Rectal smooth muscle tissue (tissue), 1 donor: ENCODE data around the gene ARFRP1.

Source experiments
- H3K27ac ChIP-seq: one replicate; pipeline ENCODE4 v1.7.0; 2013; ENCODE audit warnings: low read depth, low read length, inconsistent platforms
- H3K27me3 ChIP-seq: one replicate; pipeline ENCODE4 v1.7.0; 2013; ENCODE audit warnings: low read length; ENCODE audit not compliant: control insufficient read depth, insufficient read depth
- H3K36me3 ChIP-seq: one replicate; pipeline ENCODE4 v1.7.0; 2013; ENCODE audit warnings: low read length; ENCODE audit not compliant: control insufficient read depth, insufficient read depth
- H3K4me1 ChIP-seq: one replicate; pipeline ENCODE4 v1.7.0; 2013; ENCODE audit warnings: low read length; ENCODE audit not compliant: control insufficient read depth, insufficient read depth
- H3K4me3 ChIP-seq: one replicate; pipeline ENCODE4 v1.7.0; 2013; ENCODE audit warnings: low read length
- H3K9ac ChIP-seq: one replicate; pipeline ENCODE4 v1.7.0; 2013; ENCODE audit warnings: low read length

ARFRP1 gene, protein sequence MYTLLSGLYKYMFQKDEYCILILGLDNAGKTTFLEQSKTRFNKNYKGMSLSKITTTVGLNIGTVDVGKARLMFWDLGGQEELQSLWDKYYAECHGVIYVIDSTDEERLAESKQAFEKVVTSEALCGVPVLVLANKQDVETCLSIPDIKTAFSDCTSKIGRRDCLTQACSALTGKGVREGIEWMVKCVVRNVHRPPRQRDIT

GRCh38 chr20:63707558-63708300 lies at the start of gene ARFRP1, which contains the start of gene ZGPAT:
ARFRP1 (minus strand) TSS chr20:63707976; CDS start chr20:63707091, 885 bp downstream.
ZGPAT (plus strand) TSS chr20:63708039; CDS start chr20:63708581, 542 bp downstream.
- peak within 1 kb of the TSS; percentile 70 for H3K4me3 ChIP-seq
- H3K27me3 ChIP-seq, result no peaks in the 10 kb centered on the region
- peak within 1 kb of the TSS; percentile 62 for H3K9ac ChIP-seq
- peak within 1 kb of the TSS; percentile 93 for H3K27ac ChIP-seq
- peaks cover 22% of the 10 kb centered on the region for H3K36me3 ChIP-seq
- peaks cover 12% of the 10 kb centered on the region for H3K4me1 ChIP-seq

- no peaks in the 10 kb centered on the region for H3K36me3 ChIP-seq
- H3K9ac ChIP-seq, result no peak overlapping the region
- H3K27me3 ChIP-seq, result no peaks in the 10 kb centered on the region
- no peak overlapping the region for H3K4me3 ChIP-seq
- H3K4me1 ChIP-seq, result no peaks in the 10 kb centered on the region
- no peak overlapping the region for H3K27ac ChIP-seq
Measured at GRCh38 chr20:63756648-63756991, 48.8 kb upstream of the ARFRP1 start.

DNA sequence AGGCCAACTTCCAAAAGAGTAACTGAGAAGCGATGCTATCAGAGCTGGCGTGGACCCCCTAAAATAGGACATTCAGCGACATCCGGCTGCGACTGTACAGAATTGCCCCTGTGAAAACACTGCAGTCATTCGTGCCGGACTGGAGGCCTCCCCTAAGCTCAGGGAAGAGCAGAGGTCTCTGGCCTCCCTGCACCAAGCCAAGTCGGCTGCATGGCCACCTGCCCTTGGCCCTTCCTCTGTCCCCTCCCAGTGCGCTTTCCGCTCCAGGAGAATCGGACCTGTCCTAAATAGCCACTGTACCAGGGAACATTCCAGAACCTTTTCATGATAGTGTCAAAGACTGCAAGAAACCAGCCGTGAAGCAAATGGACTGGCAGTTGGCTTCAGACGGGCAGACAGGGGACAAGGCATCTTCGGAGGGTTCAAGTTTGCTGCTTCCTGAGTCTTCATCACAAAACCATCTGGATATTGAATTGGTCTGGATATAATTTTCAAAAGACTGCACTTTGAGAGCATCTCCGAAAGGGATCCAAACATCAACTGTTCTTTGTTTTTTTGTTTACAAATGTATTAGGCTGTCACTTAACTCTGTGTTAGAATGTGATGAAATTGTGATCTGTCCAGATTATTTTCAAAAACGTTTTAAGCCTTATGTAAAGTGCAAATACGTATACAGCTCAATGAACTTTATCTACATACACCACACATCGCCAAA lies 48.3 kb upstream of the ARFRP1 start:
- no peak overlapping the region for H3K9ac ChIP-seq
- H3K27ac ChIP-seq, result no peak overlapping the region
- H3K27me3 ChIP-seq, result no peaks in the 10 kb centered on the region
- H3K4me1 ChIP-seq, result no peaks in the 10 kb centered on the region
- H3K4me3 ChIP-seq, result no peak overlapping the region
- no peaks in the 10 kb centered on the region for H3K36me3 ChIP-seq

GRCh38 chr20:63754008-63754407 lies 46.2 kb upstream of the ARFRP1 start:
- H3K4me1 ChIP-seq, result no peaks in the 10 kb centered on the region
- no peaks in the 10 kb centered on the region for H3K27me3 ChIP-seq
- no peak overlapping the region for H3K27ac ChIP-seq
- no peaks in the 10 kb centered on the region for H3K36me3 ChIP-seq
- H3K9ac ChIP-seq, result no peak overlapping the region
- no peak overlapping the region for H3K4me3 ChIP-seq

- H3K27ac ChIP-seq, result no peak overlapping the region
- no peak overlapping the region for H3K4me3 ChIP-seq
- H3K4me1 ChIP-seq, result no peaks in the 10 kb centered on the region
- H3K9ac ChIP-seq, result no peak overlapping the region
- no peaks in the 10 kb centered on the region for H3K36me3 ChIP-seq
- H3K27me3 ChIP-seq, result no peaks in the 10 kb centered on the region
Measured at GRCh38 chr20:63753381-63753780, 45.6 kb upstream of the ARFRP1 start.

- Histone ChIP-seq H3K27ac (no peak overlapping the region), H3K27me3 (no peaks in the 10 kb centered on the region), H3K4me3 (no peak overlapping the region), H3K4me1 (no peaks in the 10 kb centered on the region), H3K36me3 (no peaks in the 10 kb centered on the region), H3K9ac (no peak overlapping the region)
Measured at GRCh38 chr20:63752411-63753101, 44.8 kb upstream of the ARFRP1 start.

GRCh38 chr20:63751471-63752271 lies 43.9 kb upstream of the ARFRP1 start:
- H3K4me1 ChIP-seq, result no peaks in the 10 kb centered on the region
- no peak overlapping the region for H3K4me3 ChIP-seq
- H3K27me3 ChIP-seq, result no peaks in the 10 kb centered on the region
- H3K36me3 ChIP-seq, result no peaks in the 10 kb centered on the region
- H3K9ac ChIP-seq, result no peak overlapping the region
- no peak overlapping the region for H3K27ac ChIP-seq

GRCh38 chr20:63750807-63751470 lies 43.2 kb upstream of the ARFRP1 start:
- no peak overlapping the region for H3K27ac ChIP-seq

GRCh38 chr20:63749597-63750508 lies 42.1 kb upstream of the ARFRP1 start:
- Histone ChIP-seq H3K4me1 (no peaks in the 10 kb centered on the region), H3K27me3 (no peaks in the 10 kb centered on the region), H3K4me3 (no peak overlapping the region), H3K9ac (no peak overlapping the region), H3K27ac (no peak overlapping the region), H3K36me3 (peaks cover 2% of the 10 kb centered on the region)

More at GRCh38 chr20:63750807-63751470, 43.2 kb upstream of the ARFRP1 start:
- peaks cover 2% of the 10 kb centered on the region for H3K36me3 ChIP-seq
- H3K9ac ChIP-seq, result no peak overlapping the region
- no peaks in the 10 kb centered on the region for H3K4me1 ChIP-seq
- H3K27me3 ChIP-seq, result no peaks in the 10 kb centered on the region
- H3K4me3 ChIP-seq, result no peak overlapping the region

GRCh38 chr20:63748934-63749270 lies 41.1 kb upstream of the ARFRP1 start:
- Histone ChIP-seq H3K27ac (no peak overlapping the region), H3K4me1 (no peaks in the 10 kb centered on the region), H3K4me3 (no peak overlapping the region), H3K9ac (no peak overlapping the region), H3K27me3 (no peaks in the 10 kb centered on the region), H3K36me3 (peaks cover 2% of the 10 kb centered on the region)
